ENCODE data around the gene FAM171A1.

FAM171A1 gene

DNA sequence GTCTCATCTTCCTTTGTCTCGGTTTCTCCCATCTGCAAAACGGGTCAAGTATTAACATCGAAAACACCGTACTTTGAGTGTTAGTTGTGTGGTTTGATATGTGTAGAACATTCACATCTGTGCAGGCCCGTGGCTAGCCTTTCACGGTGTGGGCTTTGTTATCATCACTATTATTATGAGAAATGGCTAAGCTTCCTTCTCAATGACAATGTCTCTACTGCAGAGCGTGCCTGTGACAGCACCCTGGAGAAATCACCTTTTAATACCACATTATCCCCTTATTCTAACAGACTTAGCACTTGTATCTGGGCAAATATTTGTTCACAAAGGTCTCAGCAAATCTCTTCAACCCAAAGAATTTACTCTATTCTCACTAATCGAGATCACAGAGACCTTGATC, 55.8 kb downstream of the FAM171A1 start:
- Histone ChIP-seq H3K27me3 (replicated peaks; ENCODE audit: insufficient read depth, low read length) (no peaks in the 10 kb centered on the region), H3K4me2 (ENCODE audit: low read depth, low read length) (no peak overlapping the region), H3K79me2 (ENCODE audit: low read length) (no peaks in the 10 kb centered on the region), H3K9ac (ENCODE audit: low read length) (no peak overlapping the region), H3F3A (ENCODE audit: insufficient read depth, low read length) (no peaks in the 10 kb centered on the region), H3K36me3 (replicated peaks; ENCODE audit: insufficient read depth, low read length) (no peaks in the 10 kb centered on the region), H4K20me1 (ENCODE audit: insufficient read depth, low read length) (no peaks in the 10 kb centered on the region), H2AFZ (ENCODE audit: low read length) (no peak overlapping the region), H3K27ac (ENCODE audit: low read length) (no peak overlapping the region), H3K9me3 (replicated peaks; ENCODE audit: insufficient read depth, low read length) (no peaks in the 10 kb centered on the region), H3K9me2 (replicated peaks; ENCODE audit: insufficient read depth, low read length) (no peaks in the 10 kb centered on the region), H3K4me3 (ENCODE audit: low read length) (no peak overlapping the region), H3K4me1 (ENCODE audit: low read length) (no peaks in the 10 kb centered on the region)
- TF ChIP-seq, protein P1, sequence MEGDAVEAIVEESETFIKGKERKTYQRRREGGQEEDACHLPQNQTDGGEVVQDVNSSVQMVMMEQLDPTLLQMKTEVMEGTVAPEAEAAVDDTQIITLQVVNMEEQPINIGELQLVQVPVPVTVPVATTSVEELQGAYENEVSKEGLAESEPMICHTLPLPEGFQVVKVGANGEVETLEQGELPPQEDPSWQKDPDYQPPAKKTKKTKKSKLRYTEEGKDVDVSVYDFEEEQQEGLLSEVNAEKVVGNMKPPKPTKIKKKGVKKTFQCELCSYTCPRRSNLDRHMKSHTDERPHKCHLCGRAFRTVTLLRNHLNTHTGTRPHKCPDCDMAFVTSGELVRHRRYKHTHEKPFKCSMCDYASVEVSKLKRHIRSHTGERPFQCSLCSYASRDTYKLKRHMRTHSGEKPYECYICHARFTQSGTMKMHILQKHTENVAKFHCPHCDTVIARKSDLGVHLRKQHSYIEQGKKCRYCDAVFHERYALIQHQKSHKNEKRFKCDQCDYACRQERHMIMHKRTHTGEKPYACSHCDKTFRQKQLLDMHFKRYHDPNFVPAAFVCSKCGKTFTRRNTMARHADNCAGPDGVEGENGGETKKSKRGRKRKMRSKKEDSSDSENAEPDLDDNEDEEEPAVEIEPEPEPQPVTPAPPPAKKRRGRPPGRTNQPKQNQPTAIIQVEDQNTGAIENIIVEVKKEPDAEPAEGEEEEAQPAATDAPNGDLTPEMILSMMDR (IDR thresholded peaks at IDR 0.05; ENCODE audit: low read length): no peak
- TF ChIP-seq EZH2 (optimal IDR thresholded peaks at IDR 0.05; ENCODE audit: low read depth, low read length) (no peak), EZH2phosphoT487 (IDR thresholded peaks at IDR 0.05; ENCODE audit: low read length) (no peak)
- DNase-seq: no peak

DNA sequence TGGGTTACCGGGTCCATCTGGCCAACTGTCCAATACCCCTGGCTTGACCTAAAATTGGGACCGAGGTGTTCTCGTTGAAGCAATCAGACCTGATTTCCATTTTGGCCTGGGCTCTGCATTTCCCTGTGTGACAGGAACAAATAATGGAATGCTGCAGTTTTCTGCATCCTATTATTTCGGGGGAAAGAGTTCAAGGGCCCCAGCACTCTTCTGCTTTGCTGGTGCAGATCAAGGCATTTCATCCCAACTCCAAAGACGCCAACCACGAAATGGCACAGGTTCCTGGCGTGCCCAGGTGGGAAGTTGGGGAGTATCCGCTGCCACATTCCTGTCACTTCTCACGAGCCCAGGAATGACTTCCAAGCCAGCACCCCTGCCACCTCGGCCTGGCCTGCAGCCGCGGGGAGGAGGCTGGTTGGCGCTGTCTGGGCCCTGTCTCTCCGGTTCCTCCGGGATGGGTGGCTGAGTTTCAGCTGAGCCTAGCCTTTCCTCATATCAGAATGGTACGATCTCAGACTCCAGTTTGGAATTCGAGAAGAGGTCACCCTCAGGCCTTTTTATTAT, 56.5 kb downstream of the FAM171A1 start:
- TF ChIP-seq EZH2phosphoT487 (IDR thresholded peaks at IDR 0.05; ENCODE audit: low read length): no peak
- TF ChIP-seq EZH2 (optimal IDR thresholded peaks at IDR 0.05; ENCODE audit: low read depth, low read length): no peak
- TF ChIP-seq, protein P1 (IDR thresholded peaks at IDR 0.05; ENCODE audit: low read length): no peak
- no peak overlapping the region for H2AFZ ChIP-seq (ENCODE audit: low read length)
- H3K4me3 ChIP-seq (ENCODE audit: low read length): no peak overlapping the region

DNA sequence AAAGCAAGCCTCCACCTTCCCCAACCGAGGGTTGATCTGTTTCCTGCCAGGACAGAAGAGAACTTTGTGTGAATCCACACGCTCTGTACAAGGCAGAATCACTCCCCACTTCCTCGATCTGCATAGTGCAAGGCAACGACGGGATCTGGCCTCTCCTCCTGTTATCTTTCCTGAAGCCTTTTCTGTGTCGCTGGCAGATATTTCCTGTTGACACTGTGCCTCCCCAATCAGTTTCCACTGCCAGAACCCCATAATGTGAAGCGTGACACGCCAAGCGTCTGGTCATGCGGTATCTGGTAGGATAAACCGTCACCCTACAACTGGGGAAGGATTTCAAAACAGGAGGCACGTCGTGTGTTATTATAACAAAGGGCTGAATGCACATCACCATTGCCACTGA, 57.2 kb downstream of the FAM171A1 start:
- no peak for DNase-seq
- Histone ChIP-seq H3F3A (ENCODE audit: insufficient read depth, low read length) (no peaks in the 10 kb centered on the region), H3K79me2 (ENCODE audit: low read length) (no peaks in the 10 kb centered on the region), H3K4me2 (ENCODE audit: low read depth, low read length) (no peak overlapping the region), H3K9ac (ENCODE audit: low read length) (no peak overlapping the region), H3K27me3 (replicated peaks; ENCODE audit: insufficient read depth, low read length) (no peaks in the 10 kb centered on the region), H3K27ac (ENCODE audit: low read length) (no peak overlapping the region), H3K36me3 (replicated peaks; ENCODE audit: insufficient read depth, low read length) (no peaks in the 10 kb centered on the region), H3K4me3 (ENCODE audit: low read length) (no peak overlapping the region), H4K20me1 (ENCODE audit: insufficient read depth, low read length) (no peaks in the 10 kb centered on the region), H3K9me3 (replicated peaks; ENCODE audit: insufficient read depth, low read length) (no peaks in the 10 kb centered on the region), H2AFZ (ENCODE audit: low read length) (no peak overlapping the region), H3K4me1 (ENCODE audit: low read length) (no peaks in the 10 kb centered on the region), H3K9me2 (replicated peaks; ENCODE audit: insufficient read depth, low read length) (no peaks in the 10 kb centered on the region)
- TF ChIP-seq, protein P1 (IDR thresholded peaks at IDR 0.05; ENCODE audit: low read length): no peak
- TF ChIP-seq EZH2 (optimal IDR thresholded peaks at IDR 0.05; ENCODE audit: low read depth, low read length) (no peak), EZH2phosphoT487 (IDR thresholded peaks at IDR 0.05; ENCODE audit: low read length) (no peak)

More for the DNA sequence above, 56.5 kb downstream of the FAM171A1 start:
- Histone ChIP-seq H3K27ac (ENCODE audit: low read length) (no peak overlapping the region), H3K79me2 (ENCODE audit: low read length) (no peaks in the 10 kb centered on the region), H3F3A (ENCODE audit: insufficient read depth, low read length) (no peaks in the 10 kb centered on the region), H3K4me2 (ENCODE audit: low read depth, low read length) (no peak overlapping the region), H3K9me3 (replicated peaks; ENCODE audit: insufficient read depth, low read length) (no peaks in the 10 kb centered on the region), H4K20me1 (ENCODE audit: insufficient read depth, low read length) (no peaks in the 10 kb centered on the region), H3K9me2 (replicated peaks; ENCODE audit: insufficient read depth, low read length) (no peaks in the 10 kb centered on the region), H3K9ac (ENCODE audit: low read length) (no peak overlapping the region), H3K36me3 (replicated peaks; ENCODE audit: insufficient read depth, low read length) (no peaks in the 10 kb centered on the region), H3K27me3 (replicated peaks; ENCODE audit: insufficient read depth, low read length) (no peaks in the 10 kb centered on the region), H3K4me1 (ENCODE audit: low read length) (no peaks in the 10 kb centered on the region)
- no peak for DNase-seq
